GM18867 (cell line): ENCODE results near the gene MEF2C.
A peak's percentile ranks its signal among the peaks of the same experiment; 100 is the strongest.
"Not testable (repeated sequence)": the region's sequence is repeated elsewhere in the genome, so short reads cannot be mapped to it uniquely, and the experiment has no call there.

Experiments used
- ATAC-seq: cut with Tn5 transposase; IDR thresholded peaks from one replicate; pipeline ENCODE4 v1.9.1; 2021; ENCODE audit warnings: mild to moderate bottlenecking, moderate library complexity; ENCODE audit not compliant: unreplicated experiment

The MEF2C gene

DNA sequence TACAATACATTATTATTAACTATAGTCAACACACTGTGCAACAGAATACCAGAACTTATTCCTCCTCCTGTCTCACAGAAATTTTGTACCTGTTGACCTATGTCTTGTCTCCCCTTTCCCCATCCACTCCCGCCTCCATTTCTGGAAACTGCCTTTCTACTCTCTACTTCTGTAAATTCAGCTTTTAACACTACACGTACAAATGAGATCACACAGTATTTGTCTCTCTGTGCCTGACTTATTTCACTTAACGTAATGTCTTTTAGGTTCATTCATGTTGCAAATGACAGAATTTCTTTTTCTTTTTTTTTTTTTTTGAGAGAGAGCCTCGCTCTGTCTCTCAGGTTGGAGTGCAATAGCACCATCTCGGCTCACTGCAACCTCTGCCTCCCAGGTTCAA lies 19.5 kb downstream of the MEF2C start:
- ATAC-seq = no peak

DNA sequence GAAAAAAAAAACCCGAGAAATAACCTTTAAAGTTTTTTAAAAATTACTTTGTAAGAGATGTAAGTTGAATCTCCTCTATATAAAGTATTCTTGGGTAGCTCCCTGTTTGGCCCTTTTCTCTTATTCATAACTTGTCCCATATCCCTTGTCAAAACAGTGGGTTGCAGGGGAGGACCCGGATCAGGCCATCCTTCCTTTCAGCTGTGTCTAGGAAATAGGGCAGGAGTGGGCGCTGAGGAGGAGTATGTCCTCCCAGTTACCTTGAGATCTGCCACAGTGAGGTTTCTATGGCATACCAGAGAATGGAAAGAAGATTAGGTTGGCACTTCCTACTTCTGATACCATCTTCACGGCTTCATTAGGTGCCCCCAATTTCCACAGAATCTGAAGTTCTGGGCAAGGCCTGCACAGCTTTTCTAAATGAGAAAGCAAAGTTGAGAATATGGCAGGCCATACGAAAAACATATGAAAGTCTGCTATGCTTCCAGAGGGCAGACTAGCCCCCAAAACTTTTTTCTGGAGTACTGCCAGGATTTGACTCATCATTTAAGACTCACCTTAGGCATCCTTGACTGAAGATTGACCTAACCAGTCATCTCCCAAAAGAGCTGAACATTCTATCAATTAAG lies 20.3 kb downstream of the MEF2C start:
- ATAC-seq = no peak

DNA sequence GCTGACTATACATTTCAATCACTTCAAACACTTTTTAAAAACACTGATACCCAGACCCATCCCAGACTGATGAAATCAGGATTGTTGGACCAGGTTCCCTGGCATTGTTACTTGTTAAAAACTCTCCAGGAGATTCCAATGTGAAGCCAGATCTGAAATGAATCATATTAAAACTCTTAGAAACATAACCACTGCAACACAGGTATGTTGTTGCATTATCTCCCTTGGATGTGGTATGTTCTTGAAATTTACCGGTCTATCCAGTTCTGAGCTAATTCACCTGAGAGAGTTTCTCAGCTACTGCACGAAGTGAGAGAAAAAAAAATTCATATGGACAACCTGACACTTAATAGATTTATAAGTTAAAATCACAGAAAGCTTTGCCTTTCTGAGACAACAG lies 21.8 kb downstream of the MEF2C start:
- no peak for ATAC-seq

DNA sequence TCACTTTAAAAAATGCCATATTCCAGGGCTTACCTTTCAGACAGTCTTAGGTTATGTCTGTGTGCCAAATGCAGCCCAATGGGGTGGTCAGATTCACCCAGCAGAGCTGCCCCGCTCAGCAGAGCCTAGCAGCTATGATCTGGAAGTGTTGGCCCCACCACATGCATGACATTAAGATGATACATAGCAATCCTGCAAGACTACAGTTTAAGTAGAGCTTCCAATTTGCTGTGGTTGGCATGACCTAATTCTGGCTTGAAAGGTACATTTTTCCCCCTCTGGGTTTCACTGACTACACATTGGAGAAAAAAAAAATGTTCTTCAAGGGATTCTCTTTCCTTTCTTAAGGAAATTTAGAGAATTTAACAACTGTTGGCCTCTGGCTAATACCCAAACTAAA lies 22.5 kb downstream of the MEF2C start:
- ATAC-seq = no peak

DNA sequence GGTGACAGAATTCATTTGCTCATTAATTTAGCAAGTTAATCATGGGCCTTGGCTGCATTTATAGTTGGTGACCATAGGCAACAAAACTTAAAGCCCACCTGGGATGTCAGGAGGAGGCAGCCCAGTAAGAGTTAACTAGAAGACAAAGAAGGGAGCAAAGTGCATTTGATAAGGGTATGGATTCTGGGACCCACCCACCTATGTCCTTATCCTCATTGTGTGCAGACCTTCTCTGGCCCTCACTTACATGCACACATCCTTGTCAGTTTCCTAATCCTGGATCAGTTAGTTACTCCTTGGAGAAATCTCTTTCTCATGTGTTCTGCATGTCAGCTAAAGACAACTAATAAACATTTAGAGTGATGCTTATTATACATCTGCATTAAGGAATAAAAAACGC lies 24.6 kb downstream of the MEF2C start:
- ATAC-seq = no peak

DNA sequence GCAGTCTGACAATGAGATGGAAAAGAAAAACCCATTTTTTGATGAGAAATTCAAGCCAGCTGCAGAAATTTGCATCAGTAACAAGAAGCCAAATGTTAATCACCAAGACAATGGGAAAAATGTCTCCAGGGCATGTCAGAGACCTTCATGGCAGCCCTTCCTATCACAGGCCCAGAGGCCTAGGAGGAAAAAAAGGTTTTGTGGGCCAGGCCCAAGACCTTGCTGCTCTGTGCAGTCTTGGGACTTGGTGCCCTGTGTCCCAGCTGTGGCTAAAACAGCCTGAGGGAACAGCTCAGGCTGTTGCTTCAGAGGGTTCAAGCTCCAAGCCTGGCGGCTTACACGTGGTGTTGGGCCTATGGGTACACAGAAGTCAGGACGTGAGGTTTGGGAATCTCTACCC lies 26.6 kb downstream of the MEF2C start:
- not testable (repeated sequence) for ATAC-seq

DNA sequence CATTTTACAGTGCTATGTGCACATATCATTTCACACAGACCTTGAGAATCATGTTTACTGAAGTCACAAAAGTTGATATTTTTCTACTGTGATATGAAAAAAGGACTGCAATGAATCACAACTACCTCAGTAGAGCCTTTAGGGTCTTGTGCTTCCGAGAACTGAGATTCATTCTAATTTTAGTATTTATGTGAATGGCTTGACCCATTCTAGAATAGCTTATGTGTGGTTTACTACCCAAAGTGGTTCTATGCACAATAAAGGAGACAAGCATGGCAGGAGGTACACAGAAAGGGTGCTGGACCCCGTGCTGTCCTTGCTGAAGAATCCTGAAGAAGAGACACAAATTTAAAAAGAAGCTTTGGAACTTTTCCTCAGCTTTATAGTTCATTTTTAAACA lies 28.2 kb downstream of the MEF2C start:
- no peak for ATAC-seq

DNA sequence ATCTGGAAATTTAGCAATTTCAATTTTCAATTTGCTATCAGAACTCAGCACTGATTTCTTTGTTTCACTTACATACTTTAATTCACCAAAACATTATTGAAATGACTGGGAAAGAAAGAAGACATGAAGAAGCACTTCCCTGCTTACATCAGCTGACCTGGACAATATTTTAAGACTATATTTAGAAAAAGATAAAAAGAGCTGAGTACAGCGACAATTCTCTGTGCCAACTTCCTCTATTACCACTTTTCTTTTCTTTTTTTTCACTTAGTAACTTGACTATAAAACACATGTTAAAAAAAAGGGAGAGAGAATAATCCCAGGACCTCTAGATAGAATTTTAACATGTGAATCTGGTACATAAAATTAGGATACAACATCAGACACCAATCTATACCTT lies 35.6 kb downstream of the MEF2C start:
- no peak for ATAC-seq

DNA sequence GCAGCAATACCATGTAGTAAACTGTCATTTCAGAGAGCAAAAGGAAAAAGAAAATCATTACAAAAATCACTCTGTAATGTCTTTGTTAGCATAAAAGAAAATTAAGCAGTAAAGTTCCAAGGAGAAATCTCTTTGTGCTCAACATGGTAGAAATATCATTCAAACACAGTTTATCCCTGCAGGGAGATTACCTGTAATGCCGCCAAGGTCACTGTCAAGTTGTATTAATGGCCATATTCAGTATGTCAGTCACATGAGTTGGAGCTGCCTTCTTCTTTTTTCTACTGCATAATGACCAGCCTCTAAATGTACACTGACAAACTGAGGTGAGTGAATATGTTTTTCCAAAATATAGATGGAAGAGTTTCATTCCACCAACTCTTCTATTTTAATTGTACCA lies 36.5 kb downstream of the MEF2C start:
- ATAC-seq = no peak

DNA sequence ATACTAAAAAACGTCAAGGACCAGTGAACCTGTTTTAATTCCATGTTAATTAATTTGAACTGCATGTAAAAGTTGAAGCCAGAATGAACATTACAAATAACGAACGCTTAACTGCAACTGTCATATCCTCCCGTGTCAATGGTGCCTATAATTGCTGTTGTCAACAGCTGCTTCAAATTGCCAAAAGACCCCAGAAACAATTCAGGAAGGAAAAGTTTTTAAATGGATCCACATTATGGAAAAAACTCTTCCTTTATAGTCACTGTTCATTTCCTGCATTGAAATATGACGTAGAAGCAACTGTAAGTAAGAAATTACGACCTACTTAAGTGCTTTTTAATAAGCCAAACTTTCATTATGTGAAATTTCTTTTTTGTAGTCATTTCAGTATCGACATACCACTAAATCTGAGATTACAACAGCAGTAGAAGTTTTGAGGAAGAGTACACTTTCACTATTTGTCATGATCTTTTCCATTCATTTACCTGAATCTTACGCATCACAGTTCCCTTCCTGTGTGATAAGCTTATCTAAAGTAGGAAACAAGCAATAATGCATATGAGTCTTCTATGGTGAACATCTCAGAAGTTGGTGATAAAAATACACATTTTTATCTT lies 37.8 kb downstream of the MEF2C start:
- peak; percentile 92 for ATAC-seq

DNA sequence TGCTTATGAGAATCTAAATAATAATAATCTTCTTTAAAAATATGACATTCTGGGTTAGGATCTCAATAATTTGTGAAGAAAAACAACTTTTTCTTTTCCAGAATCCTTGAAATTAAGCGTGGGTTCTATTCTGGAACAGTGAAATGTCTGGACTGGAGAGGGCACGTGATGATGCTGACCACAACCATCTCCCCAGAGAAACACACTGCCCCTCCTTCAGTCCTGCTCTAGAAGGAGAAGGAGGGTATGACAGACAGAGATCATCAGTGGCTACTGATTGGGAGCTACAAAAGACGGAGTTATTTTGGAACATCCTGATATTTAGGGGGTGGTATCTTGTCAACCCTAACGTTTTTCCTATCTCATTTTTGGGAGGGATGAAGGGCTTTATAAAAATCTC lies 40.2 kb downstream of the MEF2C start:
- ATAC-seq = no peak

DNA sequence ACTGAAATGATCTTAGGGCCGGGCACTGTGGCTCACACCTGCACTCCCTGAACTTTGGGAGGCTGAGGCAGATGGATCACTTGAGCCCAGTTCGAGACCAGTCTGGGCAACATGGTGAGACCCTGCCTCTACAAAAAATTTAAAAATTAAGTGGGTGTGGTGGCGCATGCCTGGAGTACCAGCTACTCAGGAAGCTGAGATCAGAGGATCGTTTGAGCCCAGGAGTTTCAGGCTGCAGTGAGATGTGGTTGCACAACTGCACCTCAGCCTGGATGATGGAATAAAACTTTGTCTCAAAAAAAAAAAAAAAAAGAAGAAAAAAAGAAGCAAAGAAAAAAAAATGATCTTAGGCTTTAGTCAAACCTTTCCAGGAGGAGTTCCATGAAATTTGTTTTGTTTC lies 41.8 kb downstream of the MEF2C start:
- ATAC-seq = no peak

DNA sequence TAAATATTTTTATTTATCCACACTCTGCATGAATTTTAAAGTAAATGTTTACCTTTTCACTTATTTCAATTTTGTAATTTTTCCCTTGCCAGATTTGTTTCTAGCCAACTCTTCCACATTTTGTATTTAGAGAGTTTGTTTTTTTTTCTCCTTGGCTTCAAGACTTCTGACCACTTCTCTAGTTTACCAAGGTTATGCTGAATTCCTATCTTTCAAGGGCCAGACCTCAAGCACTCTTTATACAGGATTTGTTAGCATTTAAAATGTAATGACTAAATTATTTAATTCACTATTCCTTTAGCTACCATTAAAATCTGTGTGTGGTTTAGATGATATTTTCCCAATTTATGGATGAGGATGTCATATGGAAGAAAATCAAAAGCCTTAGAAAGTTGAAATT lies 42.5 kb downstream of the MEF2C start:
- ATAC-seq = no peak

DNA sequence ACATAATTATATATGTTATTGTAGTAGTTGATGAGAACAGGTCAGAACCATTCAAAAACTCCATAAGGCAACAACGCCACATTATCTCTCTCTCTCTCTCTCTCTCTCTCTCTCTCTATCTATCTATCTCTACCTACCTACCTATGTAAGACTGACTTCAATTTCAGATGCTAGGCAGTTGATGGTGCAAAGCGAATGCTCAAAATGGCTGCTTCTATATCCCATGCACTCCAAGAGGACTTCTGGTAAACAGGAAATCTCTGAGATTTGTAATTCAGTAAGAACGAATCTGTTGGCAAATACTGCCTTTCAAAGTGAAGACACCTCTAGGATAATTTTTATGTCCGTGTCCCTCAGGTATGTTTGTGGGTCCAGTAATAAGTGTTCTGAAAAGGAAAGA lies 43.7 kb downstream of the MEF2C start:
- ATAC-seq = no peak

DNA sequence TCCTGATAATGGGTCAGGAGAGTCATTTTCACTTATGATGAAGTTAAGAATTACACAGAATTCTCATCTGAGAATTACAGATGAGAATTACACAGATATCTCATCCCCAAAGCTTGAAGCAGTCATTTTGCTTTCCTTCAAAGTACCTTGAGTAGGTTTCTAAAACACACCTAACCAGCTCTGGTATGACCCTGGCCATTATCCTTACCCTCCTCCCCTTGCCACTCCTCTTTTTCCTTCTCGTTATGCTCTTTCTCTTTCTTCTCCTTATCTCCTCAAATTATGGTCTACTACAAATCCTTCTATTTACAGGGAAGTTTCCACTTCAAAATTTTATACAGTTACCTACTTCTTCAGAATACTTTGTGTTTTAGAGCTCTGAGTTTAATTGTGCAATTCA lies 44.5 kb downstream of the MEF2C start:
- ATAC-seq = no peak

DNA sequence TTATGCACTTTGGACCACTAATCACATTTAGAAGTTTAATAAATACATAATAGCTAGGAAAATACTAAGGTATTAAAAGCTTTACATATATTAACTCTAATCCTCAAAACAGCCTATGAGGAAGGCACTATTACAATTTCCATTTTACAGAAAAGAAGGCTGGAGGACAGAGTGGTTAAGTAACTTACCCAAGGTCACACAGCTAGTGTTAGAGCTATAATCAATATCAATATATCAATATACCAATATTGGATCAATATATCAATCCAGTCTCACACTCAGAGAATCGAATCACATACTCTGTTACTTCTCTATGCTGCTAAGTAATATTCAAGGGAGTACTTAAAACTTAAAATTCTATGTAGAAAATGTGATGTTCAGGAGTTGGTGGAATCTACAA lies 45.2 kb downstream of the MEF2C start:
- no peak for ATAC-seq

DNA sequence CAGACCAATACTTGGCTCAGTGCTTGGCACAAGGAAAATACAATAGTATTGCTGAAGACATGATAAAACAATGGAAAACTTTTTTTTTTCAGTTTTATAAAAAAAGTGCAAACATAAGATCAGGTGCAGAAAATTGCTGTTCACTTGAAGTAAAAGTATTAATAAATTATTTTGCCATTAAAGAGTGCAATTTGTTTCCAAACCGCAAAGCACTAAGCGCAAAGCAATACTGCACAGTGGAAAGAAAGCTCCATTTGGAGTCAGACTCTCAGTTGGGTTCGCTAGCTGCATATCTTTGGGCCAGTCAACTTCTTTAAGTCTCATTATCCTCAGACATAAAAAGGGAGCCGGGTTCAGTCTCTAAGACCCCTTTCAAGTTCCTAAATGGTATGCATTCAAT lies 45.8 kb downstream of the MEF2C start:
- no peak for ATAC-seq

DNA sequence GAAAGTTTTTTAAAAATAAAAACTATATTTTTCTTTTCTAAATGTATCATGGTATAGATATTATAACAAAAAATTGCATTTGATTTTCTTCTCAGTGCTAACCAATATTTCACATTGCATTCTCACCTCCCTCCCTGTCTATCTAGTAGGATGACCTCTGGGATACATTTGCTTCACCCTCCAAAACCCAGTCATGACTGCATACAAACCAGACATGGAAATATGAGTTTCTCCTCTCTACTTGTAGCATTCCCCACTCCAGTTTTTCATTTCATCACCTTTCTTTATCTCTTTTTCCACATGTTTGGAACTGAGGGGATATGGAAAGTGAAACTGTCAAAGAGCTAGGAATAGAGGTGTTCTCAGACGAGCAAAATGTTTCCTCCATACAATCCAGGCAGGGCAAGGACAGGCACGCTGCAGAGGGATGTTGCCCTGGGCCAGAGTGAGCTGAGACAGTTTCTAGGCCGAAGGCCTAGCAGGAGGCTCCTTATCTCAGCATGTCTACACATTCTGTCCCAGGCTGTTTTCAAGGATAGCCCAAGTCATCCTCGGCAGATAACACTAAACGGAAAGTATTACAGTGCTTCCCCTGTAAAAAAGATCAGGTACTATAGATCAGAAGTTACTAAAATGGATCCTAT lies 46.7 kb downstream of the MEF2C start:
- ATAC-seq = no peak

DNA sequence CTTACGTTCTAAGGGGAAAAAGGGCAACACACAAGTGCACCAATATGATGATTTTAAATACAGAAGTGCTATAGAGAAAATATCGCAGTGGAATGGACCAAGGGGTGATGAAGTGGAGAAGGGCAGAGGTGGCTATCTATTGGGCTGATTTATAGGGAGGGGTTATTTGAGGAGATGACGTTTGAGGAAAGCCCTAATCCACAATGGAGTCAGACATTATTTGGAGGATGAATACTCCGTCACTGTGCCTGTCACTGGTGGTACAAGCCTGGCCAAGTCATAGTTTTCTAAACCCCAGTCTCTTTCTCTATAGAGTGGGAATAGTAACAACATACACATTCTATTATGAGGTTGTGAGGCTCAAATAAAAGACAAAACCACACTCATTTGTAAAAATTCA lies 48.5 kb downstream of the MEF2C start:
- no peak for ATAC-seq

DNA sequence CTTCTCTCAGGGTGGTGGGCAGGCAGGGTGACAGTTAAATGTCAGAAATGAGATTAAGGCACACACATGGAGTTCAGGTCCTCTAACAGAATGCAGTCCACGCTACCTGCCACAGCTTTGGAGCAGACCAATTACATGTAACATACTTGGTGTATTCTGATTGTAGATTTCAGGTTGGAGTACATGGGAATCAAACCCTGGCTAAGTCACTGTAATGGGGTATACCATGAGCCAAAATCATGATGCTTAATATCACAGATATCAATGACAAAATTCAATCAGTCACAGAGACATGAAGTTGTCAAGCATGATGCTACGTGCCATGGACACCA lies 48.9 kb downstream of the MEF2C start:
- no peak for ATAC-seq

DNA sequence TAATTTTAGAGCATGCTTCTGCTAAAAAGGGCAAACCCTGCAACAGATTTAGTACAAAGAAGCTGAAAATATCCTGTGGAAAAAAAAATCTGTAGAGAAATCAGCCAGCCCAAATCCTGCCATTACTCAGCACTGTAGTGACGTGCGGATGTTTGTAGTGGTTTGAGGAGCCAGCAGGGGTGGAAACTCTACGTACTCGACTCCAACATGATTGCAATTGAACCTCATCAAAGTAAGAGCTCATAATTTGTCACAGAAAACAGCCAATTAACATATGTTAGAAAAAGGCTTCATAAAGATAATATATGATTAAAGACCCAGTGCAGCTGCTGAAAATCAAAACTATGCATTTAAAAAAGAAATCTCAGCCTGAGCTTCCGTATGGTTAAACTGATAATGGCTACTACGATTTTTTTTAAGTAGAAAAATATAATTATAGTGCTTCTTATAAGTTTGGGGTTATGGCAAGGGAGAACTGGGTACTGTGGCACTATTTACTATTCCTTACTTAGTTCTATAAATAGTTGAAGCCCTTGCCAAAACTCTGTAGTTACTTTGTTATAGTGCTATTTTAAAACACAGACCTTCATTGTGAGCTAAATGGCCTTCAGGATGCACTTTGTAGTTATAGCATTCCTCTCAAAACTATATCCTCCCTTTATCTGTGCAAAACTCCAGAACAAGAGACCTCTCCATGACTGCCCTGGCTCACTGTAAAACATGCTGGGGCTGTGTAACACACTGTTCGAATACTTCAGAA lies 49.4 kb downstream of the MEF2C start:
- peak; percentile 49 for ATAC-seq

DNA sequence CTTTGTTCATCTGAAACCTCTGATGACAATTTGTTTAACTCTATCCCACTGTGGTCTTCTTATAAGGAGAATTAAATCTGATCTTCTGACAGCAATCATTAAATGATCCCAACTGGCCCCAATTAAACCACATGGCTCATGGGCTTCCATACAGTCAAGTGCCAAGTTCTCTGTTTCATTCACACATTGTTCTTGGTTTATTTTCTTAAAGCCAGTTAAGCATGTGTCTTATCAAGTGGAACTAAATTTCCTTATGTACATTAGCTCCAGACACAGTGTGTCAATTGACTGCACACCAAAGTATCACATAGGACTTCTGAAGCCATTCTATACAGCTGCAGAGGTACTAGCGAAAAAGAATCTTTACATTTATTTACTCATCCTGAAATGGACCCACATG lies 51.2 kb downstream of the MEF2C start:
- no peak for ATAC-seq
